Common myeloid progenitor, CD34-positive (primary cell): ENCODE results near the gene ATP8B1. TPM values are rescaled to one million over a fixed set of nuclear protein-coding genes. Genes with fewer than 3 reads are reported as not detected.
"Not testable (repeated sequence)": the region's sequence is repeated elsewhere in the genome, so short reads cannot be mapped to it uniquely, and the experiment has no call there.

Experiments used
- CTCF ChIA-PET: fragments of 350-600 bp; sonication (Branson Sonifier 250); formaldehyde crosslinking; loops from one replicate; lab custom pipeline; 2021; ENCODE audit warnings: antibody characterized with exemption; lab: Charles Lee
- POLR2A ChIA-PET: fragments of 350-600 bp; sonication (Branson Sonifier 250); formaldehyde crosslinking; loops from one replicate; lab custom pipeline; 2021; ENCODE audit warnings: antibody characterized with exemption; lab: Charles Lee
- DNase-seq, 3 donors: peaks; one replicate each; pipeline versions ENCODE4 v3.0.0 to v3.0.0-alpha.2; 2013
- H3K27ac ChIP-seq, 2 experiments: 1 replicate in 1 of 2; 2 replicates in 1 of 2; pipeline ENCODE4 v1.7.0; 2013; ENCODE audit warnings: inconsistent platforms in 2 of 2, low read length in 2 of 2, mild to moderate bottlenecking in 2 of 2, low read depth in 1 of 2, moderate library complexity in 1 of 2; ENCODE audit not compliant: severe bottlenecking in 2 of 2, insufficient read depth in 1 of 2, poor library complexity in 1 of 2
- H3K27me3 ChIP-seq, 5 experiments: replicated peaks in 2 of 5; 1 replicate in 3 of 5; 2 replicates in 2 of 5; pipeline versions ENCODE4 v1.6.1 to v1.7.0; 2013; ENCODE audit warnings: low read length in 4 of 5, mild to moderate bottlenecking in 2 of 5, moderate library complexity in 2 of 5, inconsistent platforms in 1 of 5; ENCODE audit not compliant: insufficient read depth in 5 of 5, control insufficient read depth in 4 of 5
- H3K36me3 ChIP-seq, 4 experiments: 1 replicate in 2 of 4; 2 replicates in 2 of 4; pipeline versions ENCODE4 v1.6.1 to v1.7.0; 2013; ENCODE audit warnings: low read length in 3 of 4, control low read depth in 1 of 4, mild to moderate bottlenecking in 1 of 4; ENCODE audit not compliant: control insufficient read depth in 4 of 4, insufficient read depth in 4 of 4
- H3K4me1 ChIP-seq, 4 experiments: 1 replicate in 3 of 4; 2 replicates in 1 of 4; pipeline versions ENCODE4 v1.6.1 to v1.7.1; 2013; ENCODE audit warnings: low read length in 3 of 4, mild to moderate bottlenecking in 3 of 4, control low read depth in 1 of 4, inconsistent platforms in 1 of 4, moderate library complexity in 1 of 4; ENCODE audit not compliant: control insufficient read depth in 4 of 4, insufficient read depth in 4 of 4; ENCODE audit errors: control extremely low read depth in 1 of 4
- H3K4me3 ChIP-seq, 7 experiments: 1 replicate in 4 of 7; 2 replicates in 3 of 7; pipeline versions ENCODE4 v1.5.1 to v1.7.0; 2013; ENCODE audit warnings: mild to moderate bottlenecking in 7 of 7, low read length in 6 of 7, moderate library complexity in 6 of 7, inconsistent platforms in 2 of 7, low read depth in 2 of 7, control low read depth in 1 of 7; ENCODE audit not compliant: insufficient read depth in 4 of 7, control insufficient read depth in 1 of 7; ENCODE audit errors: extremely low read depth in 1 of 7
- H3K9me3 ChIP-seq, 5 experiments: 1 replicate in 4 of 5; 2 replicates in 1 of 5; pipeline versions ENCODE4 v1.6.1 to v1.7.1; 2013; ENCODE audit warnings: low read length in 4 of 5, mild to moderate bottlenecking in 2 of 5, inconsistent platforms in 1 of 5, low read depth in 1 of 5, moderate library complexity in 1 of 5; ENCODE audit not compliant: control insufficient read depth in 4 of 5, insufficient read depth in 2 of 5; ENCODE audit errors: control extremely low read depth in 1 of 5
- WGBS: methylation state at CpG from one replicate; pipeline ENCODE4 v1.1.5; 2013; ENCODE audit not compliant: insufficient coverage; 5-methylcytosine and 5-hydroxymethylcytosine counted together
- polyA plus RNA-seq: library from polyadenylated mRNA; unstranded; fragments of 120-200 nt; gene quantifications from one replicate; pipeline ENCODE4 v1.2.1, GENCODE V29; 2013

Gene ATP8B1
- 0.67 TPM for polyA plus RNA-seq

DNA sequence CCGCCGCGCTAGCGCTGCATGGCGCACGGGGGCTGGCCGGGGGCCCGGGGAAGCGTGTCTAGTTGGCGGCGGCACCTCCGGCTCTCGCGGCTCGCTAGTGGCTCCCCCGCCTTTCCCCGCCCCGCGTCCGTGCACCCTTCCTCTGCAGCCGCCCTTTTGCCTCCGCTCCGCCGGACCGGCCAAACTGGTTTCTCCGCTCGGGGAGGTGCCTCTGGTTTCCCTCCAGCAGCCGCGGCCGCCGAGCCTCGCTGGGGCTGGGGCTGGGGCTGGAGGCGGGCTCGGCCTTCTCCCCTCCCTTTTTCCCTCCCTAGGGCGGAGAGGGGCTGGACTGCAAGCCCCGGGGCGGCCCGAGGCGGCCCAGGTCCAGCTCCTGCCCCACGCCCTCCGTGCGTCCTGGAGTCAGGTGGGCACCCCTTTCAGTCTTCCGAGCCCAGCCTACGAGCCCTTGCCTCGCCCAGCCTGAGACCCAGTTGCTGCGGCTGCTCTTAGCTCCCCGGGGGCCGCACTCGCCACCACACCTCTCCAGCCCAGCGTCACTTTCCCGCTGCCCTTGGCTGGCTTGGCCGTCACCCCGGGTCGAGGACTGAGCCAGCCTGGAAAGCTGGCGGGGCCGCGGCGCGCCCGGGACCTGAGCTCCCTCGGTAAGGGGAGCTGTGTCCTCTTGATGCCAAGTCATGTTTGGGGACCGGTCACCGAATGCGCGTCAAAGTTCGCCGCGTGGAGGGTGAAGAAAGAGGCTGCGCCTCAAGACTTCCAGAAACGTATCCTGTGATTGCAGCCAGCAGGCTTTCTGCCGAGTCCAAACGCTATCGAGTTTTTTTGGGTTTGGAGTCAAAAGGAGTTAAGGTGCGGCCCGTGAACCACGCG is at the start of gene ATP8B1:
ATP8B1 (minus strand) TSS at position 213 of the 867 bp plus-strand sequence. CDS start 71,508 bp downstream, outside the sequence.
- Histone ChIP-seq H3K27me3 (peaks cover 5 to 55% (median 29%) of the 10 kb centered on the region in 5 experiments), H3K4me1 (peaks cover 3 to 29% (median 23%) of the 10 kb centered on the region in 4 experiments), H3K9me3 (no peaks in the 10 kb centered on the region), H3K36me3 (no peaks in the 10 kb centered on the region), H3K27ac (no peak within 1 kb of the TSS), H3K4me3 (peak within 1 kb of the TSS; percentile 52 to 81 (median 68))
- 2% methylated on average over 77 of the region's 77 CpGs for WGBS
- DNase-seq, result peak in 2 of 3 donors; percentile 56 to 69
- POLR2A ChIA-PET, result interaction anchor here (0.7 kb wide), 1 partner anchor 380 kb away, joined by 3 read pairs; no protein-coding TSS in a partner anchor
- CTCF ChIA-PET, result interaction anchor here (1.3 kb wide), 2 partner anchors 9 to 19 kb away, joined by 3 to 4 read pairs; no protein-coding TSS in a partner anchor

DNA sequence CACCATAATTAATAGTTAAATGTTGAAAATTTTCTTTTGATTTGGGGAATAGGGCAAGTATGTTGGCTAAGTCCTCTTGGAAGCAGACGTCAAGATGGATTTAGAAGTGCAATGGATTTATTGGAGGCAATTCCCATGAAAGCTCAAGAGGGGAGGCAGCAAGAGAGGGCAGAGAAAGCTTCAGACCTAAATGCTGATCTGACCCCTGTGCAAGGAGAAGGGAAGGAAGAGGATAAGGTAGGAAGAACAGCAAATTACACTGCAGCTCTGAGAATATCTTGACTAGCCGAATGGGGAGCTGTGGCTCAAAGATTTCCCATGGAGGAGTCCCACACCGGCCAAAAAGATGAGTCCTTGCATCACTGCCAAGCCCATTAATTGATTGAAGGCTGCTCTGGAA is 46.9 kb upstream of the ATP8B1 start:
- Histone ChIP-seq H3K27ac (no peak overlapping the region), H3K27me3 (no peaks in the 10 kb centered on the region), H3K4me3 (no peak overlapping the region), H3K9me3 (peaks cover 0 to 4% (median 0%) of the 10 kb centered on the region in 5 experiments), H3K4me1 (no peaks in the 10 kb centered on the region), H3K36me3 (no peaks in the 10 kb centered on the region)
- no peak for DNase-seq
- POLR2A ChIA-PET, result no interaction called here
- CTCF ChIA-PET, result no interaction called here
- 81% methylated on average over 3 of the region's 3 CpGs for WGBS

DNA sequence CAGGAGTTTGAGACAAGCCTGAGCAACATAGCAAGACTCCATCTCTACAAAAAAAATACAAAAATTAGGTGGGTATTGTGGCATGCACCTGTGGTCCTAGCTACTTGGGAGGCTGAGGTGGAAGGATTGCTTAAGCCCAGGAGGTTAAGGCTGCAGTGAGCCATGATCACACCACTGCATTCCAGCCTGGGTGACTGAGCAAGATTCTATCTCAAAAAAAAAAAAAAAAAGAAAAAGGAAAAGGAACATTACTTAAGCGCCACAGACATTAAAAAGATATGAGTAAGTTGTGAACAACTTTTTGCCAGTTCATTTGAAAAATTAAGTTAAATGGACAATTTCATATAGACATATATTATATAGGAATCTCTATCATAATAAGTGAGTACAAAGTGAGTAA is 45.3 kb upstream of the ATP8B1 start:
- H3K4me1 ChIP-seq, H3K27ac ChIP-seq, POLR2A ChIA-PET, H3K27me3 ChIP-seq, H3K4me3 ChIP-seq, CTCF ChIA-PET, H3K36me3 ChIP-seq, DNase-seq, H3K9me3 ChIP-seq: not testable (repeated sequence)
- no CpG with 5 or more reads among the region's 1 CpG for WGBS

DNA sequence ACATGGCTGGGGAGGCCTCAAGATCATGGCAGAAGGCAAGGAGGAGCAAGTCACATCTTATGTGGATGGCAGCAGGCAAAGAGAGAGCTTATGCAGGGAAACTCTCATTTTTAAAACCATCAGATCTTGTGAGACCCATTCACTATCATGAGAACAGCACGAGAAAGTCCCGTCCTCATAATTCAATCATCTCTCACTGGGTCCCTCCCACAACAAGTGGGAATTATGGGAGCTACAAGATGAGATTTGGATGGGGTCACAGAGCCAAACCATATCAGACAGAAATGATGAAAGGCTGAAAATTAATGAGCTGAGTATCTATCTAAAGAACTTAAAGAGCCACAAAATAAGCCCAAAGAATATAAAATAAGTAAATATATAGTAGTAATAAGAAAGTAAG is 44.3 kb upstream of the ATP8B1 start:
- H3K4me1 ChIP-seq, POLR2A ChIA-PET, H3K9me3 ChIP-seq, H3K36me3 ChIP-seq, H3K27ac ChIP-seq, DNase-seq, H3K27me3 ChIP-seq, H3K4me3 ChIP-seq: not testable (repeated sequence)
- CTCF ChIA-PET, result interaction anchor here (1.1 kb wide), 1 partner anchor 9 kb away, joined by 3 read pairs; no protein-coding TSS in a partner anchor
- WGBS, result no CpG with 5 or more reads among the region's 2 CpGs

- H3K4me1 ChIP-seq, result no peaks in the 10 kb centered on the region
- no CpG with 5 or more reads among the region's 1 CpG for WGBS
- no peak overlapping the region for H3K4me3 ChIP-seq
- H3K27ac ChIP-seq, result no peak overlapping the region
- DNase-seq, result no peak
- POLR2A ChIA-PET, result no interaction called here
- H3K9me3 ChIP-seq, result peaks cover 0 to 4% (median 0%) of the 10 kb centered on the region in 5 experiments
- no peaks in the 10 kb centered on the region for H3K36me3 ChIP-seq
- H3K27me3 ChIP-seq, result no peaks in the 10 kb centered on the region
- CTCF ChIA-PET, result interaction anchor here (1.1 kb wide), 1 partner anchor 9 kb away, joined by 6 read pairs; no protein-coding TSS in a partner anchor
These were observed 43.1 kb upstream of the ATP8B1 start for GRCh38 chr18:57846258-57846657.

DNA sequence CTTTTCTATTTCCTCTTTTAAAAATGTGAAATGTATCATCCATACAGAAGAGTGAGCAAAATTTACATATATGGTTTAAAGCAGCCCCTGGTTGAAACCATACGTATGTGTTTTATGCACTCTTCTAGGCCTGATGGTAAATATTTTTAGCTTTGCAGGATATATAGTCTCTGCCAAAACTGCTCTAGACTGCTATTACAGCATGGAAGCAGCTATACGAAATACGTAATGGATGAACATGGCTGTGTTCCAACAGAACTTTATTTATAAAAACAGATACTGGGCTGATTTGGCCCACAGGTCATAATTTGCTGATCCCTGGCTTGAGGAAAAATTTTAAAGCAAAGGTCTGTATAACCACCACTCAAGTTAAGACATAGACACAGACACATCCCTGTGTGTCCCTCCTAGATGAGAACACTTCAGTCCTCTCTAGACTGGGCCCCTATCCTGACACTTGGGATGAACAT is 42.5 kb upstream of the ATP8B1 start:
- no peak overlapping the region for H3K27ac ChIP-seq

DNA sequence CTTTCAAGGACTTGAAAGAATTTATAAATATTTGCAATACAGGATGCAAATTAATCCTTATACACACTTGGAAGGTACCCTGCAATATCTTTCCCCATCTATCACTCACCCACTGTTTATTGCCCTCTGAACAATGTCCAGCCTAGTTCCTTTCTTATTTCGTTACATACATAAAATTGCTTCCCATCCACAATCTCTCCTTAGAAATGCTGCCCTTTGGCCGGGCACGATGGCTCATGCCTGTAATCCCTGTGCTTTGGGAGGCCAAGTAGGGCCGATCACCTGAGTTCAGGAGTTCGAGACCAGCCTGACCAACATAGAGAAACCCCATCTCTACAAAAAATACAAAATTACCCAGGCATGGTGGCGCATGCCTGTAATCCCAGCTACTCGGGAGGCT is 41.2 kb upstream of the ATP8B1 start:
- POLR2A ChIA-PET, result no interaction called here
- Histone ChIP-seq H3K4me1 (no peaks in the 10 kb centered on the region), H3K4me3 (no peak overlapping the region), H3K27me3 (no peaks in the 10 kb centered on the region), H3K27ac (no peak overlapping the region), H3K36me3 (no peaks in the 10 kb centered on the region), H3K9me3 (no peaks in the 10 kb centered on the region)
- DNase-seq, result no peak
- CTCF ChIA-PET, result interaction anchor here (0.7 kb wide), 1 partner anchor 657 kb away, joined by 3 read pairs; no protein-coding TSS in a partner anchor
- WGBS, result 90% methylated on average over 6 of the region's 7 CpGs

More for the DNA sequence above, 42.5 kb upstream of the ATP8B1 start:
- DNase-seq, result no peak
- Histone ChIP-seq H3K4me1 (no peaks in the 10 kb centered on the region), H3K9me3 (peaks cover 0 to 4% (median 0%) of the 10 kb centered on the region in 5 experiments), H3K27me3 (no peaks in the 10 kb centered on the region), H3K4me3 (no peak overlapping the region), H3K36me3 (no peaks in the 10 kb centered on the region)
- ChIA-PET CTCF (interaction anchor here (1.1 kb wide), 1 partner anchor 9 kb away, joined by 6 read pairs; no protein-coding TSS in a partner anchor), POLR2A (no interaction called here)
- 100% methylated on average over 3 of the region's 3 CpGs for WGBS
